22Rv1 (cell line): ENCODE results near the gene ATXN10.

ENCODE experiments used
- CTCF ChIP-seq: fragments of 450-650 bp; IDR thresholded peaks from 2 replicates; pipeline ENCODE4 v1.5.1; 2017; ENCODE audit warnings: mild to moderate bottlenecking
- ZFX ChIP-seq: fragments of 450-650 bp; IDR thresholded peaks from 2 replicates; pipeline ENCODE4 v1.6.1; 2017; ENCODE audit warnings: antibody characterized with exemption, borderline replicate concordance

DNA sequence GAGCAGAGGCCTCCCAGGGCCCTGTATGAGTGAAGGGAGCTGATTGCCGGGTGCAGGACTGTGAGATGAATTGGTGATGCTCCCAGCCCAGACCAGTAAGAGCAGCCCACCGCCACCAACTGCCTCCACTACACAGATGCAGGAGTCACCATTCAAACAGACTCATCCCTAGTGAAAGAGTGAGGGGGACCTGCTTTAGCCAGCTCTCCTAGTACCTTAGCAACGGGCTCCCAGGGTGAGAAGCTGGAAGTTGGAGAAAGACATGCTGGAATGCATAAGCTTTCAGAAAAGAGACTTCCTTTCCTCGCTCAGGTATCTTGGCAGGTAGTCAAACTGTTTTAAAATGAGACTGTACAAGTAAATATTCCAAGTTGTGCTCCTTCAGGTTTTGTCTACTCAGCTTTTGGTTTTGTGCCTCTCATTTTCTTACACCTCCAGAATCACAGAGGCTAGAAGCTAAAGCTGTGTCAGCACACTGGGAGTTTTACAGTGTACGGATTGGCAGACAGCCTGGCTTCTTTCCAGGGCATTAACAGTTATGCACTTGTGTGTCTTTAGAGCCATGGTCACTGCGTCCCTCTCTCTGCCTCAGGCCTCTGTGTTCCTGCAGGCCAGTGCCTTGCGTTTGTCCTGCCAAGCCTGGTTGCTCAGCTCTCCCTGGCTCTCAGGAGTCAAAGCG, 146.2 kb downstream of the ATXN10 start:
- TF ChIP-seq CTCF (no peak), ZFX (no peak)
